Breast epithelium (tissue), 3 donors: Measurements from ENCODE around the gene SCARB1.

Source experiments
- POLR2AphosphoS5 ChIP-seq, 3 donors: sonication (generic); formaldehyde crosslinking; IDR thresholded peaks; one replicate each; pipeline ENCODE4 v1.6.1; 2017; ENCODE audit warnings: antibody characterized with exemption in 3 of 3
- TF ChIP-seq, protein P1 (sequence below), 3 donors: fragments of 450-650 bp; IDR thresholded peaks; one replicate each; pipeline ENCODE4 v1.5.1; 2016 to 2017; ENCODE audit warnings: antibody characterized with exemption in 3 of 3, mild to moderate bottlenecking in 3 of 3, moderate library complexity in 3 of 3

DNA sequence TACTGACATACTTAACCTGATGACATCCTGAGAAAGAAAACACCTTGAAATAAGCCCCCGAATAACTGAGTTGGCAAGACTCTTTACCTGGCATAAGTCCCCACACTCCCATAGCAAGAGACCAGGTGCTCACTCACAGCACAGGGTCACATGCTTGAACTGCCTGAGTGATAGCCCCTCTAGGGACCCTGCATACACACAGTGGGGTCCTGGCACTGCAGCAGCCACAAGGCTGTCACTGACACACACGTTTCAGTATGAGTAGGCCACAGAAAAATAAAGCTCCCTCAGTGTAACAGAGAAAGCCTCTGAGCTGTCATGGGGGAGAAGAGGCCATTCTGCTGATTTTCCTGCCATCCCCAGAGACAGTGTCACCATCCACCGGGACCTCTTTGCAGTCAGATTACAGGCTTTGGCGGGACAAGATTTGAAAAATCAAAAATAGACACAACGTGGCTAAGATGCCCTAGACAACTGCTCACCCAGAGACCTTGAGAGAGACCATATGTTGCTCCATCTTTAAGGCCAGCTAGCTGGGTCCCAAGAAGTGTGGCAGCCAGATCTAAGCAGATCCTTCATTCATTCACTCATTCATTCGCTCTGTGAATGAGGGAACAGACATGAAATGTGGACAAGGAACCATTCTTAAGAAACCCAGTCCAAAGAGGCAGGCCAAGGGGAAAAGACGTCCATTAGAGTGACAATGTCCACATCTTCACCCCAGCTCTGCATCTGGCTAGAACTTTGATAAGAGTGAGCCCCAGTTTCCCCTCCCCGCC lies 1.6 kb downstream of the SCARB1 start:
- TF ChIP-seq, protein P1, sequence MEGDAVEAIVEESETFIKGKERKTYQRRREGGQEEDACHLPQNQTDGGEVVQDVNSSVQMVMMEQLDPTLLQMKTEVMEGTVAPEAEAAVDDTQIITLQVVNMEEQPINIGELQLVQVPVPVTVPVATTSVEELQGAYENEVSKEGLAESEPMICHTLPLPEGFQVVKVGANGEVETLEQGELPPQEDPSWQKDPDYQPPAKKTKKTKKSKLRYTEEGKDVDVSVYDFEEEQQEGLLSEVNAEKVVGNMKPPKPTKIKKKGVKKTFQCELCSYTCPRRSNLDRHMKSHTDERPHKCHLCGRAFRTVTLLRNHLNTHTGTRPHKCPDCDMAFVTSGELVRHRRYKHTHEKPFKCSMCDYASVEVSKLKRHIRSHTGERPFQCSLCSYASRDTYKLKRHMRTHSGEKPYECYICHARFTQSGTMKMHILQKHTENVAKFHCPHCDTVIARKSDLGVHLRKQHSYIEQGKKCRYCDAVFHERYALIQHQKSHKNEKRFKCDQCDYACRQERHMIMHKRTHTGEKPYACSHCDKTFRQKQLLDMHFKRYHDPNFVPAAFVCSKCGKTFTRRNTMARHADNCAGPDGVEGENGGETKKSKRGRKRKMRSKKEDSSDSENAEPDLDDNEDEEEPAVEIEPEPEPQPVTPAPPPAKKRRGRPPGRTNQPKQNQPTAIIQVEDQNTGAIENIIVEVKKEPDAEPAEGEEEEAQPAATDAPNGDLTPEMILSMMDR (IDR thresholded peaks at IDR 0.05): no peak
- no peak for TF ChIP-seq POLR2AphosphoS5 (IDR thresholded peaks at IDR 0.05)
